Activated CD8-positive, alpha-beta memory T cell treated with anti-CD3 and anti-CD28 coated beads, Interleukin-2, amount 10 ng/mL, durations not matched to agents 7 days and 5 days (primary cell): ENCODE data around the gene OTULINL. TPM values are rescaled to one million over a fixed set of nuclear protein-coding genes. Genes with fewer than 3 reads are reported as not detected.
"Not testable (repeated sequence)": the region's sequence is repeated elsewhere in the genome, so short reads cannot be mapped to it uniquely, and the experiment has no call there.

Experiments used
- ATAC-seq: fragments of 150-1000 bp; cut with Tn5 transposase; one replicate; pipeline ENCODE4 v1.10.0; 2021; ENCODE audit warnings: moderate library complexity
- CTCF ChIA-PET: fragments of 350-600 bp; sonication (Branson Sonifier 250); formaldehyde crosslinking; loops from one replicate; lab custom pipeline; 2021; ENCODE audit warnings: antibody characterized with exemption; lab: Charles Lee
- DNase-seq: peaks from one replicate; pipeline ENCODE4 v3.0.0-alpha.2; 2020
- H3K27ac Mint-ChIP-seq: one replicate; pipeline ENCODE4 v1.8.0; 2021; ENCODE audit warnings: mild to moderate bottlenecking, mixed read lengths
- H3K27me3 Mint-ChIP-seq: one replicate; pipeline ENCODE4 v1.8.0; 2021; ENCODE audit warnings: mixed read lengths
- H3K36me3 Mint-ChIP-seq: one replicate; pipeline ENCODE4 v1.8.0; 2021; ENCODE audit warnings: mild to moderate bottlenecking, mixed read lengths
- H3K4me1 Mint-ChIP-seq: one replicate; pipeline ENCODE4 v1.8.0; 2021; ENCODE audit warnings: mixed read lengths
- H3K4me3 Mint-ChIP-seq: one replicate; pipeline ENCODE4 v1.8.0; 2021; ENCODE audit warnings: mild to moderate bottlenecking, moderate library complexity, mixed read lengths
- H3K9me3 Mint-ChIP-seq: one replicate; pipeline ENCODE4 v1.8.0; 2022; ENCODE audit warnings: low read depth, mixed read lengths
- total RNA-seq, 2 experiments: library from RNA; stranded (reverse); gene quantifications; one replicate each; pipeline ENCODE4 v1.2.3, GENCODE V29; 2021

The OTULINL gene
- total RNA-seq: 10 to 100 TPM; 46.7 to 61.5 TPM

GRCh38 chr5:14581106-14581890 lies at the start of gene OTULINL:
OTULINL (plus strand) TSS chr5:14581792; CDS start chr5:14581895, 103 bp downstream.
- ATAC-seq (peak; percentile 92), DNase-seq (peak; percentile 91)
- peaks cover 26% of the 10 kb centered on the region for H3K4me1 Mint-ChIP-seq
- CTCF ChIA-PET: interaction anchor here (0.8 to 3.9 kb wide), 12 partner anchors 12 to 227 kb away, joined by 3 to 46 read pairs (median 5); no protein-coding TSS in a partner anchor
- H3K27ac Mint-ChIP-seq: peak within 1 kb of the TSS; percentile 79
- peaks cover 17% of the 10 kb centered on the region for H3K36me3 Mint-ChIP-seq
- peaks cover 24% of the 10 kb centered on the region for H3K27me3 Mint-ChIP-seq
- H3K4me3 Mint-ChIP-seq: peak within 1 kb of the TSS; percentile 80
- H3K9me3 Mint-ChIP-seq: no peaks in the 10 kb centered on the region

GRCh38 chr5:14532180-14532579 lies 49.4 kb upstream of the OTULINL start:
- Mint-ChIP-seq H3K27ac (no peak overlapping the region), H3K4me1 (no peaks in the 10 kb centered on the region), H3K36me3 (no peaks in the 10 kb centered on the region), H3K9me3 (no peaks in the 10 kb centered on the region), H3K4me3 (no peak overlapping the region), H3K27me3 (no peaks in the 10 kb centered on the region)
- no peak for DNase-seq
- ATAC-seq: no peak
- CTCF ChIA-PET: no interaction called here

- no peak for ATAC-seq
- no peak for DNase-seq
- CTCF ChIA-PET: no interaction called here
- Mint-ChIP-seq H3K36me3 (no peaks in the 10 kb centered on the region), H3K27ac (no peak overlapping the region), H3K27me3 (no peaks in the 10 kb centered on the region), H3K4me1 (no peaks in the 10 kb centered on the region), H3K4me3 (no peak overlapping the region), H3K9me3 (no peaks in the 10 kb centered on the region)
Measured at GRCh38 chr5:14534773-14535172, 46.8 kb upstream of the OTULINL start.

GRCh38 chr5:14545308-14545707 lies 36.3 kb upstream of the OTULINL start:
- DNase-seq (no peak), ATAC-seq (no peak)
- peaks cover 7% of the 10 kb centered on the region for H3K4me1 Mint-ChIP-seq
- H3K4me3 Mint-ChIP-seq: no peak overlapping the region
- CTCF ChIA-PET: no interaction called here
- H3K27me3 Mint-ChIP-seq: peaks cover 7% of the 10 kb centered on the region
- H3K36me3 Mint-ChIP-seq: peaks cover 2% of the 10 kb centered on the region
- H3K27ac Mint-ChIP-seq: no peak overlapping the region
- peaks cover 3% of the 10 kb centered on the region for H3K9me3 Mint-ChIP-seq

GRCh38 chr5:14545862-14546261 lies 35.7 kb upstream of the OTULINL start:
- Mint-ChIP-seq H3K9me3 (peaks cover 3% of the 10 kb centered on the region), H3K4me3 (no peak overlapping the region), H3K36me3 (peaks cover 2% of the 10 kb centered on the region), H3K27ac (no peak overlapping the region), H3K4me1 (peaks cover 7% of the 10 kb centered on the region), H3K27me3 (peaks cover 10% of the 10 kb centered on the region)
- DNase-seq (no peak), ATAC-seq (no peak)
- CTCF ChIA-PET: no interaction called here

GRCh38 chr5:14547666-14548065 lies 33.9 kb upstream of the OTULINL start:
- peaks cover 2% of the 10 kb centered on the region for H3K36me3 Mint-ChIP-seq
- ATAC-seq (no peak), DNase-seq (no peak)
- H3K27me3 Mint-ChIP-seq: peaks cover 10% of the 10 kb centered on the region
- CTCF ChIA-PET: no interaction called here
- no peak overlapping the region for H3K27ac Mint-ChIP-seq
- peaks cover 7% of the 10 kb centered on the region for H3K4me1 Mint-ChIP-seq
- no peak overlapping the region for H3K4me3 Mint-ChIP-seq
- H3K9me3 Mint-ChIP-seq: no peaks in the 10 kb centered on the region

GRCh38 chr5:14551211-14551610 lies 30.4 kb upstream of the OTULINL start:
- peaks cover 3% of the 10 kb centered on the region for H3K36me3 Mint-ChIP-seq
- peaks cover 6% of the 10 kb centered on the region for H3K9me3 Mint-ChIP-seq
- H3K4me3 Mint-ChIP-seq: no peak overlapping the region
- no peak for ATAC-seq
- CTCF ChIA-PET: no interaction called here
- DNase-seq: no peak
- H3K27ac Mint-ChIP-seq: no peak overlapping the region
- peaks cover 16% of the 10 kb centered on the region for H3K27me3 Mint-ChIP-seq
- H3K4me1 Mint-ChIP-seq: peaks cover 7% of the 10 kb centered on the region

GRCh38 chr5:14552017-14552416 lies 29.6 kb upstream of the OTULINL start:
- Mint-ChIP-seq H3K4me1 (peaks cover 7% of the 10 kb centered on the region), H3K27ac (no peak overlapping the region), H3K4me3 (no peak overlapping the region), H3K9me3 (peaks cover 6% of the 10 kb centered on the region), H3K36me3 (peaks cover 3% of the 10 kb centered on the region), H3K27me3 (peaks cover 16% of the 10 kb centered on the region)
- DNase-seq (no peak), ATAC-seq (no peak)
- CTCF ChIA-PET: no interaction called here

- DNase-seq, CTCF ChIA-PET, H3K27ac Mint-ChIP-seq, H3K9me3 Mint-ChIP-seq, ATAC-seq, H3K4me3 Mint-ChIP-seq, H3K4me1 Mint-ChIP-seq, H3K36me3 Mint-ChIP-seq: not testable (repeated sequence)
- peaks cover 13% of the 10 kb centered on the region for H3K27me3 Mint-ChIP-seq
Measured at GRCh38 chr5:14554288-14554687, 27.3 kb upstream of the OTULINL start.

GRCh38 chr5:14556015-14556414 lies 25.6 kb upstream of the OTULINL start:
- Mint-ChIP-seq H3K4me1 (peaks cover 13% of the 10 kb centered on the region), H3K4me3 (no peak overlapping the region), H3K9me3 (peaks cover 6% of the 10 kb centered on the region), H3K27me3 (peaks cover 6% of the 10 kb centered on the region), H3K27ac (no peak overlapping the region), H3K36me3 (peaks cover 2% of the 10 kb centered on the region)
- CTCF ChIA-PET: no interaction called here
- ATAC-seq (no peak), DNase-seq (no peak)

GRCh38 chr5:14557203-14557770 lies 24.3 kb upstream of the OTULINL start:
- peaks cover 13% of the 10 kb centered on the region for H3K4me1 Mint-ChIP-seq
- H3K27me3 Mint-ChIP-seq: peaks cover 6% of the 10 kb centered on the region
- ATAC-seq (no peak), DNase-seq (no peak)
- H3K9me3 Mint-ChIP-seq: peaks cover 6% of the 10 kb centered on the region
- CTCF ChIA-PET: no interaction called here
- H3K4me3 Mint-ChIP-seq: no peak overlapping the region
- peaks cover 2% of the 10 kb centered on the region for H3K36me3 Mint-ChIP-seq
- H3K27ac Mint-ChIP-seq: no peak overlapping the region

- CTCF ChIA-PET: interaction anchor here (1.0 kb wide), 1 partner anchor 90 kb away, joined by 3 read pairs; no protein-coding TSS in a partner anchor
- ATAC-seq (no peak), DNase-seq (no peak)
- Mint-ChIP-seq H3K36me3 (peaks cover 2% of the 10 kb centered on the region), H3K27me3 (peaks cover 4% of the 10 kb centered on the region), H3K4me1 (peaks cover 13% of the 10 kb centered on the region), H3K9me3 (peaks cover 6% of the 10 kb centered on the region), H3K27ac (no peak overlapping the region), H3K4me3 (no peak overlapping the region)
Measured at GRCh38 chr5:14557791-14558415, 23.7 kb upstream of the OTULINL start.

- H3K27me3 Mint-ChIP-seq: no peaks in the 10 kb centered on the region
- H3K4me1 Mint-ChIP-seq: peaks cover 13% of the 10 kb centered on the region
- peak; percentile 51 for ATAC-seq
- H3K9me3 Mint-ChIP-seq: peaks cover 2% of the 10 kb centered on the region
- H3K36me3 Mint-ChIP-seq: no peaks in the 10 kb centered on the region
- H3K4me3 Mint-ChIP-seq: no peak overlapping the region
- DNase-seq: peak; percentile 43
- CTCF ChIA-PET: interaction anchor here (1.5 kb wide), 1 partner anchor 23 kb away, joined by 6 read pairs; no protein-coding TSS in a partner anchor
- H3K27ac Mint-ChIP-seq: peak overlapping the region; percentile 41
Measured at GRCh38 chr5:14560091-14560595, 21.4 kb upstream of the OTULINL start.
